ENCODE measurements around the gene MTCL1.
A peak's percentile ranks its signal among the peaks of the same experiment; 100 is the strongest.

Gene MTCL1

DNA sequence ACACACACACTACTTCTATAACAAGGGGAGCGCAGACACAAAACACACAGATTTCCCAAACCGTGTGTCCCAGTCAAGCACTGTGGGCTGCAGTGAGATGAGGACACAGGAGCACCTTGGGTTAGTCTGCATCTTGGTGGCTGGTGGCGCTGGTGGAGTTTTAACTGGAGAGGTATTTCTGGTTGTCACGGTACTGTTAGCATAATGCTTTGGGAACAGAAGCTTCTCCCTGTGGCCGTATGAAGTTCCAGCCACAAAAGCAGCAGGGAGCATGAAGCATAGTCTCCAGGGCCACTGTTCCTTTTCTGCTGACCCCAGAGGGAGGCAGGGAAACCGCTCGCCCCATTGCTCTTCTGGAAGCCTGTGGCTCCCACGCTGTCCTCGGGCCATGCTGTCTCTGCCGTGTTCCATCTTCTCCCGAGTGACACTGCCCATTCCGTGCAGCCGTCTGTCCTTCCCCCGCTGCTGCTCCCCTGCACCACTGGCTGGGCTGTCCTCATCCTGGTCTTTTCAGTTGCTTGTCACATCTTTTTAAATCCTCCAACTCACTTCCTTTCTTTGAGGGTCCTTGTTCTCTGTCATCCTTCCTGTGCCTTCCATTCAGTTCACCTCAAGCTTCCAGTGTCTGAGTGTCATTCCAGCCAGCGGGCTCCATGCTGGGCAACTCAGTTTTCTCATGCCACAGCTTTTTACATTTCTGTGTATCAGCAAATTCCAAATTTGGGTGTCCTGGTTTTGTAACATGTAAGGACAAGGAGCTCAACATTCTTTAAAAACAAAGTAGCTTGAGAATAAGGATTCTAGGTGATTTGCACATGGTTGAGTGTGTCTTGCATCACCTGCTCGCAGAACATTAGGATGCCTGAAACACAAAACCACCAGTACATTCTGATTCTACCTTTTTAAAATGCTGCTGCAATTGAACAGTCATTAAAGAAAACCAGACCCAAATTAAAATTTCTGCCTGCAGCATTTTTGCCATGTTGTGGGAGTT lies 125.0 kb downstream of the MTCL1 start:
- DNase-seq = no peak
- in situ Hi-C loops (cut with HindIII; ENCODE audit: low pct_ligation_motif_present, low pct_unique_long_range_greater_than_20kb, low sequenced_read_pairs) = no loop called here

DNA sequence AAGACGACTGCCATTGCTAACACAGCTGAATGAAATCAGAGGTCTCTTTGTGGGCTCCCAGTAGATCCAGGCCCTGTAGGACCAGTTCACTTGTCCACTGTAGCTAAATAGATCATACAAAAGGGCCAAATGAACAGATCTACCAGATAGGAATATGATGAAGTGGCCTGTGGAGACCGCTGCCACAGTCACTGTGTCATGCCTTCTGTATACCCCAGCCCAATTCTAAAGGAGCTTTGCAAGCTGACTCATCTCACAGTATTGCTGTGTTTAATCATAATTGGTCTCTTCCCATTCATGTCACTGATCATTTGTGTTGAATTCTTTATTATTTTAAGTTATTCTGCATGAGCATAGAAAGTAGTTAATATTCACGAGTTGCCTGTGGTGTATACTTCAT lies 125.8 kb downstream of the MTCL1 start:
- DNase-seq = no peak
- in situ Hi-C loops (cut with HindIII; ENCODE audit: low pct_ligation_motif_present, low pct_unique_long_range_greater_than_20kb, low sequenced_read_pairs) = no loop called here

DNA sequence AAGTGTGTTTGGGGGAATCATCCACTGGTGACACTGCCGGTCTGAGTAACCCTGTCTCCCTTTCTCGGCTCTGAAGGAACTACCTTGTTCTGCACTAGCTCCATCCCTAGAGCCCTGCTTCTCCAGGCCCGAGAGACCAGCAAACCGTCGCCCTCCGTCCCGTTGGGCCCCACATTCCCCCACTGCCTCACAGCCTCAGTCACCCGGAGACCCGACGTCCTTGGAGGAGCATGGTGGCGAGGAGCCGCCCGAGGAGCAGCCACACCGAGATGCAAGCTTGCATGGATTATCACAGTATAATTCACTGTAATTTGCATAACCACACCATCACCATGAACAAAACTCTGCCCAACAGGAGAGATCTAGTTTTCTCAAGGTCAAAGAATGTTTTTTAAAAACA lies 126.2 kb downstream of the MTCL1 start:
- DNase-seq = no peak
- in situ Hi-C loops (cut with HindIII; ENCODE audit: low pct_ligation_motif_present, low pct_unique_long_range_greater_than_20kb, low sequenced_read_pairs) = no loop called here

DNA sequence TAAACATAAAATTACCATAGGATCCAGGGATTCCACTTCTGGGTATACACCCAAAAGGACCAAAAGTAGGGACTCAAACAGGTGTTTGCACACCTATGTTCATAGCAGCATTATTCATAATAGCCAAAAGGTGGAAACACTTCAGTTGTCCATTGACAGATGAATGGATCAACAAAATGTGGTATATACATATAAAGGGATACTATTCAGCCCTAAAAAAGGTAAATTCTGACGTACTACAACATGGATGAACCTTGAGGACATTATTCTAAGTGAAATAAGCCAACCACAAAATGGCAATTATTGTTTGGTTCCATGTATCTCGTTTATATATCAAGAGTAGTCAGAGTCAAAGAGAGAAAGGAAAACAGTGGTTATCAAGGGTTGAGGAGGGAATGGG lies 128.1 kb downstream of the MTCL1 start:
- no peak for DNase-seq
- in situ Hi-C loops (cut with HindIII; ENCODE audit: low pct_ligation_motif_present, low pct_unique_long_range_greater_than_20kb, low sequenced_read_pairs) = no loop called here

DNA sequence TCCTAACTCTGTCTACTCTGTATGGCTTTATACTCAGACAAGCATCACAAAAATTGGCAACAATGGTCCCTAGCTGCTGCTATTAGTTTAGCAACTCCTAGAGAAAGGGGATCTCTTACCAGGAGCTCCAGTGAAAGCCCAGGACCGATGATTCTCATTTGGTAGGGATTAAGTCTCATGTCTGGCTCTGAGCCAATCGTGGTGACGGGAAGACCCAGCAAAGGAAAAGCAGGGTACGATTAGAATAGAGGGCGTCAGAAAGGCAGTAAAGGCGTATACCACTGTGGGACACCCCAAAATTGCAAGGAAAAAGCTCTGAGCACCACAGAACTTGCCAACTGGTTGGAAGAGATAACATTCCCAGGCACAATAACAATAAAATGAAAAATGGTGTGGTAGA lies 129.5 kb downstream of the MTCL1 start:
- in situ Hi-C loops (cut with HindIII; ENCODE audit: low pct_ligation_motif_present, low pct_unique_long_range_greater_than_20kb, low sequenced_read_pairs) = no loop called here
- DNase-seq = no peak

DNA sequence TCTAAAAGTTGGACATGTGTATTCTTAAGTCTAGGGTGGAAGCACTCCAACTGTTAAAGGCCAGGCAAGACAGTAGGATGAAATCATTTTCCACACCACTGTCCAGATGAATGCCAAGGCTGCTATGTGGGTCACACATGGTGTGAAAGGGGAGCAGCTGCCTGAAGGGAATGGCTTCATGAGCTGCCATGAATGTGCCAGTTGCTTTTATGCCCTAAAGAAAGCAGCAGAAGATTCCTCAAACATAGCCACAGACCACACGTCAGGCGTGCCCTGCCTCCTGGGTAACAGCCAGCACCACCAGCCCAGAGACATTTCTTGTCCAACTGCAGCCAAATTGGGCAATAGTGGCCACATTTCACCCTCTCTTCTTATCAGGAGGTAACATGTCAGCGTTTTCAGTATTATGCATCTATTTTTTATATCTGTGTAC lies 130.2 kb downstream of the MTCL1 start:
- in situ Hi-C loops (cut with HindIII; ENCODE audit: low pct_ligation_motif_present, low pct_unique_long_range_greater_than_20kb, low sequenced_read_pairs) = no loop called here
- no peak for DNase-seq

DNA sequence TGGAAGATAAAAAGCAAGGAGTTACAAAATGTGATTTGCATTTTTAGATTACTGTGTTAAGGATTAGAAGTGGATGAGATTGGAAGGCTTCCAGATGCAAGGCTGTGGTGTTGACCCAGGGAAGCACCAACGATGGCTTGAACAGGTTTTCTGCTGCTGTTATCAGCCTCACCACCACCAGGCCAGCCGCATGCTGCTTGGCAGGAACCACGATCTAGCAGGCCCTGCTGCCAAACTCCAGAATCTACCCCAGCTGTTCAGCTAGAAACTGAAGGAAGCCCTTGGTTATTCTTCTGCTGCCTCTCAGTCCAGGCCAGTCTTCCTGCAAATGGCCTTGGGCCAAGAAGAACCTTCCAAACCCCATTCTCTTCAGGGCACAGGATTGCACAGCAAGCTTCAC lies 133.9 kb downstream of the MTCL1 start:
- in situ Hi-C loops (cut with HindIII; ENCODE audit: low pct_ligation_motif_present, low pct_unique_long_range_greater_than_20kb, low sequenced_read_pairs) = no loop called here
- DNase-seq = no peak

DNA sequence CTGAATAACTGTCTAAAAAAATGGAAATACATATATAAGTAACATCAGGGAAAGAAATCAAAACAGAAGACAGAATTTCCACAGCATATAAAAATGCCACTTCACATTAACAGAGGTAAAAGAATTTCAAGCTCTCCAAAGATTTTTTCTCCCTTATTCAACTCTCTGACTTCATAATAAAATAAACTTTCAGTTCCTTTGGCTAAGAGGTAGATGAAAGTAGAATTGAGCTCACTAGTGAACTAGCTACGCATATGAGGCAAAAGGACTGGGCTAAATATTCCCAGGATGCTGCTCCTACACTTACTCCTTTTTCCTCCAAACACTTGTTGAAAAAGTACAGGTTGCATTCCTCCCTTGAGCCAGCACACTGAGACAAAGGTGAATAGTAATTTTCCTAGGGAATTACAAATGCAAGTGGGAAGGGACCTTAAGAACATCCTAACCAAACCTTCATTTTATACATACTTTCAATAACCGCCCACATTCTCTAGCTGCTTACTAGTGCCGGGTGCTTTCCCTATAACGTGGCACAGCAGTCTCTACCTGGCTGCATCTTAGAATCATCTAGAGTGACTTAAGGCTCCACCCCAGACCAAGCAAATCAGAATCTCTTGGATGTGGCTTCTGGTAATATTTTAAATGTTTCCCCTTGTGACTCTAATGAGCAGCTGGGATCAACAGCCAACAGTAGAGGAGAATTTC lies 136.6 kb downstream of the MTCL1 start:
- no peak for DNase-seq
- in situ Hi-C loops (cut with HindIII; ENCODE audit: low pct_ligation_motif_present, low pct_unique_long_range_greater_than_20kb, low sequenced_read_pairs) = no loop called here

DNA sequence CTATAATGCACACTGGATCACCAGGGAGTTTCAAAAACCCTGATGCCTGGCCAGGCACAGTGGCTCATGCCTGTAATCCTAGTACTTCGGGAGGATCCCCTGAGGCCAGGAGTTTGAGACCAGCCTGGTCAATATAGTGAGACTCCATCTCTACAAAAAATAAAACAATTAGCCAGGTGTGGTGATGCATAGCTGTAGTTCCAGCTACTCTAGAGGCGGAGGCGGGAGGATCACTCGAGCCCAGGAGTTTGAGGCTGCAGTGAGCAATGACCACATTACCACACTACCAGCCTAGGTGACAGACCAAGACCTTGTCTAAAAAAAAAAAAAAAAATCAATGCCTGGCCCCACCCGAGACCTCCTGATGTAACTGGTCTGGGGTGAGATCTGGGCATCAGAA lies 137.2 kb downstream of the MTCL1 start:
- no peak for DNase-seq
- in situ Hi-C loops (cut with HindIII; ENCODE audit: low pct_ligation_motif_present, low pct_unique_long_range_greater_than_20kb, low sequenced_read_pairs) = no loop called here

DNA sequence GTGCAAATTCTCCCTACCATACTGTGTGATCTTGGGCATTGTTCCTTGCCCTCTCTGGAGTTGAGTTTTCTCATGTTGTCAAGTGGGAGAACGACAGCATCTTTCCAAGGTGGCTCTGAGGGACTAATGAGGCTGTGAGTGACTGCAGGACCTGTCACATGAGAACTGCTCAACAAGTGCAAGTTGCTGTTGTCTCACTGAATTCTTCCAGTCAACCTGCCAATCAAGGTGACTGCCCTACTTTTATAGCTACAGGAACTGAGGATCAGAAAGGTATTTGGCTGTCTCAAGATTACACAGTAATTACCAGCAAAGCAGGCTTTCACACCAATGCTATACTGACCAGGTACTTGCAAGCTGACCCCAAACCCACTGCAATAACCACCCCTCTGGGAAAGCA lies 137.6 kb downstream of the MTCL1 start:
- DNase-seq = no peak
- in situ Hi-C loops (cut with HindIII; ENCODE audit: low pct_ligation_motif_present, low pct_unique_long_range_greater_than_20kb, low sequenced_read_pairs) = no loop called here

DNA sequence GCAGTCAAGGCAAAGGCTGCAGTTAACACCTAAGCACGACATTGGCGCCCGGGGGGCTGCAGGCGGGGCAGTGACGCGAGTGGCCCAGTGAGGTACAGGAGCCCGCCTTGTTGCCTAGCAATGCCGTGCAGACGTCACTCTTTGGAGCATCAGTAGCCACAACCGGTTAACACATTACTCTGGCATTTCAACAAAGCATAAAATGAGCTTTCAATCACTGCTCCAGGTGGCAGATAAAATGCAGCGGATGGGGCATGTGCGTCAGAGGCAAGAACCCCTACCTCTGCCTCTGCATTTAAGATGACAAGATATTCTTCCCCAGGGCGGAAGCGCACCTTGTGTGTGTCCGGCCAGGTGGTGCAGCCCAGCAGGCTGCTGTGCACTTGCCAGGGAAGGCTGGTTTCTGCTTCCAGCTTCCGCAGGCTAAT lies 139.4 kb downstream of the MTCL1 start:
- in situ Hi-C loops (cut with HindIII; ENCODE audit: low pct_ligation_motif_present, low pct_unique_long_range_greater_than_20kb, low sequenced_read_pairs) = no loop called here
- DNase-seq = peak; percentile 79

DNA sequence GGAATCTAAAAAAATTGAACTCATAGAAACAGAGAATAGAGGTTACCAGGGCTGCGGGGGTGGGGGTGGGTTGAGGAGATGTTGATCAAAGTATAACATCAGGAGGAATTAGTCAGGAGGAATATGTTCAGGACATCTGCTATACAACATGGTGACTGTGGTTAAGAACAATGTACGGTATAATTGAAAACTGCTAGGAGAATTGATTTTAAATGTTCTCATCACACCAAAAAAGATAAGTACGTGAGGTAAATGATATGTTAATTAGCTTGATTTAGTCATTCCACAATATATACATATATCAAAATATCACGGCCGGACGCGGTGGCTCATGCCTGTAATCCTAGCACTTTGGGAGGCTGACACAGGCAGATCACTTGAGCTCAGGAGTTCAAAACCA lies 140.2 kb downstream of the MTCL1 start:
- in situ Hi-C loops (cut with HindIII; ENCODE audit: low pct_ligation_motif_present, low pct_unique_long_range_greater_than_20kb, low sequenced_read_pairs) = no loop called here

DNA sequence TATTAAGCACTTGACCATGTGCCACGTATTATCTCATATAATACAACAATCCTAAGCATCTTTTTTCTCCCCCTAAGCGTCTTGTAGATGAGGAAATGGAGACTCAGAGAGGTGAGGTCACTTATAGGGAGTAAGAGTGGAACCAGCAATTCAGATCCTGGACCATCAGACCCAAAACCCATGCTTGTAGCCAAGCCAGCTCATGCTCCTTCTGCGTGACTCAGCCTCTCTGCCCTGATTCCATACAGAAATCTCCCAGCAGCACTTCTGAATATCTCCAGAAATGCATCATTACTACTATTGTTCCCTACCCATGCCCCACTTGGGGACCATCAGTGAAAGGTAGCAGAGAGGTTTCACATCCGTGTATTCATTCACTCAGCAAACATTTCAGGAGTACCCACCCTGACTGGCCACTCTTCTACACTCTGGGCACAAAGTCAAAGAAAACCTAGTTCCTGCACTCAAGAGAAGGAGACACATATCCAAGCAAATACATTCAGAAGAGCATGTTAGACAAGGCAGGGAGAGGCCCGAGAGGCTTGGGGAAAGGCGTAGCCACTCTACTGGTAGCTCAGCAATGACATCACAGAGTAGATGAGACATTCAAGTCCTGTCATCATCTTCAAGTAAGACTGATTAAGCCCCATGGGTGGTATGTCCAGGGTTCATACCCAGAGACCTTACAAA lies 141.9 kb downstream of the MTCL1 start:
- DNase-seq = no peak

More for the DNA sequence above, 140.2 kb downstream of the MTCL1 start:
- no peak for DNase-seq

DNA sequence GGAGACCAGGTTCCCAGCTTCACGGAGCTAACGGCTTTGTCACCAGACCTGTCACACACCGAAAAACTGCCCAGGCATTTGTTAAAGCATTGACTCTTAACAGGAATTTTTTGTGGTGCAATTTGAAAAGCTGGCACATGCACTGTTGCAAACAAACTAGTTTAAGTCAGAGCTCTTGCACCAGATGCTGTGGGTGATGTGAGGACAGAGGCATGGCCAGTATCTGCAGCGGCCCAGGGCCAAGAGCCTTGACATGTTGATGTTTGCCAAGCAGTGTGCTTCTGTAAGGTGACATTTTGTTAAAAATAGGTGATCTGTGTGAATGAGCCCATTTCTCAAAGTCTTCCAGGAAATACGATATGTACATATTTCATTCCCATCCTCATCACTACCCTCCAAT lies 142.5 kb downstream of the MTCL1 start:
- DNase-seq = no peak
- in situ Hi-C loops (cut with HindIII; ENCODE audit: low pct_ligation_motif_present, low pct_unique_long_range_greater_than_20kb, low sequenced_read_pairs) = no loop called here

More for the DNA sequence above, 141.9 kb downstream of the MTCL1 start:
- in situ Hi-C loops (cut with HindIII; ENCODE audit: low pct_ligation_motif_present, low pct_unique_long_range_greater_than_20kb, low sequenced_read_pairs) = no loop called here

DNA sequence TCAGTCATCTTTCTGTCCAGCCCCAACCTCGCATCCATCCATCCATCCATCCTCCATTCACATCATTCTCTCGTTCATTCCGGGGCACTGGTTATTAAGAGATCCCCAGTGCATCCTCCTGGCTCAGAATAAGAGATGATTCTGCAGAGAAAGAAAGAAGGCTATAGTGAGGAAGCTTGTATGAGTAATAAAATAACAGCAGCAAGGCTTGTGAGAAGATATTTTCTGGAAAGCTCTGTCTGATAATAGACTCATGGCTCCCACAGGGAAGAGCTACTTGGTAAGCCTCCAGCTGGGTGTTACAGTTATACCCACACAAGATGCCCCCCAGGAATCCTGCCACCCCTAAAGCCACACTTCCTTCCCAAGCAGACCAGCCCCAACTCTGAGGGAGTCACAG lies 143.2 kb downstream of the MTCL1 start:
- DNase-seq = no peak
- in situ Hi-C loops (cut with HindIII; ENCODE audit: low pct_ligation_motif_present, low pct_unique_long_range_greater_than_20kb, low sequenced_read_pairs) = no loop called here

DNA sequence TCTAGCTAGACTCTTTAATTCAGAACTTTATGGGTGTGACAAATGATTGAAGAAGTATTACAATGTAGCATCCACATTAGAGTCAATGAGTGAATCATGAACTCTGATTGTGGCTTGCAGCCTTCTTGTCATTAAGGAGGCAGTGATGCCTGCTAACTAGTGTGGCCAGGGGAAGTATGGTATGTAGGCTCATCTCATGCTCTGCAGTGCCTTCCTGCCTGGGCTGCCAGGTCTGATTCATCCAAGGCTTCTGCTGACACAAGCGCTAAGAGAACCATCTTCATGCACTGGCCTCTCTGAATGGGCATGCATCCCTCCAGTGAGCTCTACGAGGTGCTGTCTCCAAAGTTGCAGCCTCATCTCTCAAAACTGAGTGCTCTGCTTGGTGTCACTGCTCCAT lies 144.3 kb downstream of the MTCL1 start:
- peak; percentile 23 for DNase-seq
- in situ Hi-C loops (cut with HindIII; ENCODE audit: low pct_ligation_motif_present, low pct_unique_long_range_greater_than_20kb, low sequenced_read_pairs) = no loop called here

DNA sequence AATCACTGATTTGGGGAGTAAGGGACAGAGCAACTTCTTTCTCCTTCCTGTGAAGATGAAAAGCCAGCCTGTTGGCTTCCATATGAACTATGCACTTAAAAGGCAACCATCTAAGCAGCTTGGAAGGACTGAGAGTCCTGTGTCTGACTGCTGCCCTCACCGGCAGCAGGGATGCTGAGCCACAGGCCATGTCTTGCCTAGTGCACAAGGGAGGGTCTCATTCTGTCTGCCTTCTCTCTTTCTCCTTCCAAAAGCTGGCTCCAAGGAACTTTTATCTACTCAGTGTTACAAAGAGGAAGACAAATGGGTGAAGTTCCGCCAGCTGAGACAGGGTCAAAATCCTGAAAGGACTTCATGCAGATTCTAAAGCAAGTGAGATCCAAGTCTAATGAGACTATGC lies 146.3 kb downstream of the MTCL1 start:
- DNase-seq = no peak
- in situ Hi-C loops (cut with HindIII; ENCODE audit: low pct_ligation_motif_present, low pct_unique_long_range_greater_than_20kb, low sequenced_read_pairs) = no loop called here

DNA sequence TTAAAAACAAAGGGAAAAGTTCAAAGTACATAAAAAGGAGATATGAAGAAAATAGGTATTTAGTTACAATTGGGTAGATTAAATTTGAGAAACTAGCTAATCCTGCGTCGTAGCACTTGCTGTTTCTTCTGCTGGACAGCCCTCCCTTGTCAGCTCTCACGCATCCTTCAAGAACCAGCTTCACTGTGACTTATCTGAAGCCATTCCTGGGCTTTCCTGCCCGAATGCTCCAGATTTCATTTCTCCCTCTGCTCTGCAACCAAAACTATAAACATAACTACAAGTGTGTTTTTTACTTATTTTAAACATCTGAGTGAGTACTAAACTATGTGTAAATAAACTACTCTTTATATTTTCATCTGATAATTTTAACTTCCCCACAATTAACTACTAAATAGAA lies 149.2 kb downstream of the MTCL1 start:
- in situ Hi-C loops (cut with HindIII; ENCODE audit: low pct_ligation_motif_present, low pct_unique_long_range_greater_than_20kb, low sequenced_read_pairs) = no loop called here
- no peak for DNase-seq

DNA sequence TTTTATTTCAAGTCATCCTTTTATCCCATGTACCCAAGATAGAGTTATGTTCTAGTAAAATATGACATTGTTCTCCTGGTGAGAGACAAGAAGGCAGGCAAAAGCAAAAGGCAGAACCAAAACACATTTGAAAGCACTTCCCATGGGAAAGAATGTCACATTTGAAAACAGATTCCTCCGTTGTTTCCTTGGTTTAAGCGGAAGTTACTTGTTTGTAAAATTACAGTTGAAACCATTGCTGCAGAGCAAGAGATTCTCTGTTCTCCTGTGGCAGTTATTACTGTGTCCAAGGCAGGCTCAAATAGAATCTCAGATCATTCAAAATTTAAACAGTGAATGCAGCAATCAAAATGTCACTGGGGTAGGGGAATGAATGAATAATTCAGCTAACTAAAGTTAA lies 149.6 kb downstream of the MTCL1 start:
- no peak for DNase-seq
- in situ Hi-C loops (cut with HindIII; ENCODE audit: low pct_ligation_motif_present, low pct_unique_long_range_greater_than_20kb, low sequenced_read_pairs) = no loop called here

Data from ACHN (cell line).